K562 (cell line): Measurements from ENCODE around the gene PIK3R6. TPM values are rescaled to one million over a fixed set of nuclear protein-coding genes. Genes with fewer than 3 reads are reported as not detected.

ENCODE experiments used
- ATAC-seq: fragments of 200-7000 bp; cut with Tn5 transposase; 3 replicates; pipeline ENCODE4 v1.9.1; 2020; ENCODE audit warnings: moderate library complexity
- BruUV-seq: library from RNA; stranded (reverse); fragments of 400-500 nt; replicated peaks from 2 replicates; lab custom pipeline; 2021; lab: Mats Ljungman, UMichigan
- CTCF ChIA-PET: fragments of 300-600 bp; formaldehyde crosslinking; extraction: SDS; loops from one replicate; lab custom pipeline; 2021; ENCODE audit warnings: low intra/inter-chr PET ratio; lab: Yijun Ruan, JAX
- POLR2A ChIA-PET: fragments of 300-600, 350-650 bp; sonication (Branson Sonifier 250); formaldehyde crosslinking; extraction: SDS; loops from one replicate; lab custom pipeline; 2021; ENCODE audit warnings: antibody characterized with exemption, inconsistent platforms; lab: Yijun Ruan, JAX
- DNase-seq, 4 experiments: peaks; one replicate each; pipeline versions ENCODE4 v3.0.0 to v3.0.0-alpha.2; 2011 to 2018; ENCODE audit warnings: low spot score in 3 of 4, mixed read lengths in 3 of 4; ENCODE audit errors: extremely low read depth in 1 of 4
- FAIRE-seq: peaks from 2 replicates; lab custom pipeline; 2011; peaks lifted over from hg19 to GRCh38; lab: Jason Lieb, UNC
- H2AFZ ChIP-seq: 2 replicates; pipeline ENCODE4 v1.6.0; 2011; ENCODE audit warnings: low read depth, low read length, control low read depth, inconsistent platforms
- H3K27ac ChIP-seq: fragments of 200-600 bp; 3 replicates; pipeline ENCODE4 v1.8.0; 2011; ENCODE audit warnings: low read depth, mild to moderate bottlenecking, control low read depth, inconsistent platforms, low read length, moderate library complexity, mixed read lengths; ENCODE audit errors: extremely low read depth
- H3K27me3 ChIP-seq, 2 experiments: fragments of 300-600 bp in 1 of 2; 2 replicates in 1 of 2; 3 replicates in 1 of 2; pipeline versions ENCODE4 v1.6.0 to v1.8.0; 2011; ENCODE audit warnings: inconsistent platforms in 2 of 2, low read length in 2 of 2, mild to moderate bottlenecking in 1 of 2, mixed read lengths in 1 of 2, moderate library complexity in 1 of 2; ENCODE audit not compliant: control insufficient read depth in 2 of 2, insufficient read depth in 2 of 2
- H3K36me3 ChIP-seq: fragments of 300-600 bp; 3 replicates; pipeline ENCODE4 v1.8.0; 2011; ENCODE audit warnings: mild to moderate bottlenecking, low read length, inconsistent platforms; ENCODE audit not compliant: control insufficient read depth, insufficient read depth
- H3K4me1 ChIP-seq, 2 experiments: fragments of 200-600 bp in 1 of 2; replicated peaks in 1 of 2; 2 replicates in 1 of 2; 3 replicates in 1 of 2; pipeline versions ENCODE4 v1.5.1 to v1.8.0; 2011; ENCODE audit warnings: inconsistent platforms in 2 of 2, low read length in 2 of 2, mild to moderate bottlenecking in 1 of 2, mixed read lengths in 1 of 2, moderate library complexity in 1 of 2; ENCODE audit not compliant: control insufficient read depth in 2 of 2, insufficient read depth in 2 of 2
- H3K4me2 ChIP-seq: 2 replicates; pipeline ENCODE4 v1.6.1; 2011; ENCODE audit warnings: low read length, control low read depth, inconsistent platforms, mixed read lengths; ENCODE audit not compliant: insufficient read depth
- H3K4me3 ChIP-seq: fragments of 200-600 bp; sonication (generic), shearing (Covaris generic); 2 replicates; pipeline ENCODE4 v1.5.1; 2016; ENCODE audit warnings: control low read depth, inconsistent platforms
- H3K79me2 ChIP-seq: fragments of 200-600 bp; 3 replicates; pipeline ENCODE4 v1.8.0; 2011; ENCODE audit warnings: low read length, inconsistent platforms; ENCODE audit not compliant: control insufficient read depth, insufficient read depth
- H3K9ac ChIP-seq, 2 experiments: 2 replicates each; pipeline versions ENCODE4 v1.6.0 to v1.6.1; 2011; ENCODE audit warnings: low read depth in 2 of 2, low read length in 2 of 2, control low read depth in 1 of 2, inconsistent platforms in 1 of 2, mild to moderate bottlenecking in 1 of 2, mixed read lengths in 1 of 2; ENCODE audit not compliant: insufficient read depth in 1 of 2
- H3K9me1 ChIP-seq: one replicate; pipeline ENCODE4 v1.6.0; 2011; ENCODE audit warnings: inconsistent platforms, mild to moderate bottlenecking, low read length, moderate library complexity; ENCODE audit not compliant: control insufficient read depth, insufficient read depth
- H3K9me3 ChIP-seq: replicated peaks from 2 replicates; pipeline ENCODE4 v1.5.1; 2011; ENCODE audit warnings: low read depth, low read length, inconsistent platforms; ENCODE audit not compliant: control insufficient read depth, insufficient read depth
- H4K20me1 ChIP-seq: replicated peaks from 2 replicates; pipeline ENCODE4 v1.6.1; 2011; ENCODE audit warnings: low read length, inconsistent platforms, mixed read lengths; ENCODE audit not compliant: control insufficient read depth, insufficient read depth
- ADNP ChIP-seq: fragments of 200-800 bp; sonication (Bioruptor generic); IDR thresholded peaks from 2 replicates; pipeline ENCODE4 v1.6.1; 2016; ENCODE audit warnings: missing genetic modification characterization, missing compliant biosample characterization
- CHAMP1 ChIP-seq: fragments of 450-650 bp; IDR thresholded peaks from 2 replicates; pipeline ENCODE4 v1.6.1; 2016; ENCODE audit warnings: mild to moderate bottlenecking
- CREB3 ChIP-seq: fragments of 450-650 bp; conservative IDR thresholded peaks from 2 replicates; pipeline ENCODE4 v1.6.1; 2016; ENCODE audit warnings: missing genetic modification characterization, low read depth, mild to moderate bottlenecking, missing compliant biosample characterization, moderate library complexity
- HCFC1 ChIP-seq: IDR thresholded peaks from 2 replicates; pipeline ENCODE4 v1.6.1; 2012; ENCODE audit warnings: low read depth, low read length, improper control_type of control experiment
- SMAD3 ChIP-seq: fragments of 450-650 bp; formaldehyde crosslinking; conservative IDR thresholded peaks from 2 replicates; pipeline ENCODE4 v1.4.0; 2020; ENCODE audit warnings: mild to moderate bottlenecking
- SMARCA4 ChIP-seq: fragments of 450-650 bp; IDR thresholded peaks from 2 replicates; pipeline ENCODE4 v1.6.1; 2016
- SPI1 ChIP-seq: IDR thresholded peaks from 2 replicates; pipeline ENCODE4 v1.6.1; 2011; ENCODE audit warnings: low read depth, low read length, control low read depth, borderline replicate concordance
- TRIM25 ChIP-seq: fragments of 450-650 bp; IDR thresholded peaks from 2 replicates; pipeline ENCODE4 v1.7.0; 2016; ENCODE audit warnings: borderline replicate concordance
- XRCC5 ChIP-seq: fragments of 200-400 bp; formaldehyde crosslinking; IDR thresholded peaks from 2 replicates; pipeline ENCODE4 v1.6.1; 2017; ENCODE audit warnings: low read depth, mild to moderate bottlenecking, low read length
- ZNF140 ChIP-seq: fragments of 250-450 bp; sonication (Bioruptor Pico); IDR thresholded peaks from 2 replicates; pipeline ENCODE4 v1.8.0; 2021; ENCODE audit warnings: moderate library complexity, mild to moderate bottlenecking, inconsistent platforms
- ZNF347 ChIP-seq: fragments of 450-650 bp; formaldehyde crosslinking; IDR thresholded peaks from 2 replicates; pipeline ENCODE4 v1.4.0; 2020; ENCODE audit warnings: low read depth, mild to moderate bottlenecking, moderate library complexity
- ZNF445 ChIP-seq: fragments of 250-450 bp; sonication (Bioruptor Pico); IDR thresholded peaks from 2 replicates; pipeline ENCODE4 v1.4.0; 2020; ENCODE audit warnings: low read depth, mild to moderate bottlenecking, moderate library complexity
- WGBS: fragments of 100-300 bp; shearing (Covaris generic); methylation state at CpG from one replicate; pipeline ENCODE4 v1.1.6; 2016; ENCODE audit warnings: low coverage, mixed read lengths; ENCODE audit not compliant: insufficient coverage; ENCODE audit errors: missing lambda C conversion rate; 5-methylcytosine and 5-hydroxymethylcytosine counted together
- in situ Hi-C: fragments of 300-500 bp; cut with MboI; formaldehyde crosslinking; loops from 4 replicates; pipeline ENCODE4 v1.15.0; 2018; ENCODE audit warnings: inconsistent platforms, mixed read lengths
- intact Hi-C: fragments of 100-400 bp; cut with micrococcal nuclease; formaldehyde crosslinking; loops from 2 replicates; pipeline ENCODE4 v1.14.2; 2022
- polyA plus RNA-seq, 8 experiments: library from polyadenylated mRNA; depleted of rRNA in 4 of 8; stranded (reverse) in 5 of 8; unstranded in 3 of 8; fragments of >200 nt; fragmentation: Nextera tagmentation in 2 of 8; fragmentation: Illumina TruSeq in 1 of 8; extraction: Ambion mirVana in 2 of 8; extraction: Trizol in 1 of 8; gene quantifications; 2 replicates each; pipeline versions ENCODE4 v1.2.1 to v1.2.3, GENCODE V29; 2011 to 2014; ENCODE audit warnings: inconsistent platforms in 1 of 8, missing spikeins in 1 of 8
- total RNA-seq, 7 experiments: library from RNA; depleted of rRNA in 6 of 7; stranded (reverse); fragments of >200 nt in 6 of 7; fragmentation: Illumina TruSeq in 2 of 7; extraction: Trizol in 2 of 7; gene quantifications; 2 replicates each; pipeline versions ENCODE4 v1.2.1 to v1.2.3, GENCODE V29; 2011 to 2021; ENCODE audit warnings: low replicate concordance in 1 of 7
- TF ChIP-seq, protein P1 (sequence below): fragments of 450-650 bp; IDR thresholded peaks from 2 replicates; pipeline ENCODE4 v1.6.1; 2017; ENCODE audit warnings: mild to moderate bottlenecking, moderate library complexity
- TF ChIP-seq, protein P2 (sequence below): sonication (generic); formaldehyde crosslinking; IDR thresholded peaks from 2 replicates; pipeline ENCODE4 v1.8.1; 2023; ENCODE audit warnings: mild to moderate bottlenecking, missing genetic modification reagents, moderate library complexity

The PIK3R6 gene
- total and polyA plus RNA-seq, 9 of the 15 experiments (the other 6 are each of a cell fraction or from before 2014, with no cell fraction given), result 0.04 TPM; not detected in 8

- Histone ChIP-seq H3K36me3 (no peaks in the 10 kb centered on the region), H4K20me1 (no peaks in the 10 kb centered on the region), H3K9me1 (no peaks in the 10 kb centered on the region), H3K4me3 (no peak overlapping the region), H3K27ac (no peak overlapping the region), H3K4me1 (no peaks in the 10 kb centered on the region), H3K79me2 (no peaks in the 10 kb centered on the region), H3K9me3 (no peaks in the 10 kb centered on the region), H3K27me3 (peaks cover 0 to 28% of the 10 kb centered on the region in 2 experiments; a peak in 2 of 5 replicates), H3K4me2 (no peak overlapping the region), H3K9ac (no peak overlapping the region), H2AFZ (no peak overlapping the region)
- ChIA-PET POLR2A (no interaction called here), CTCF (no interaction called here)
- WGBS, result 0% methylated on average over 5 of the region's 7 CpGs
- intact Hi-C loops (no loop called here), in situ Hi-C loops (no loop called here)
- BruUV-seq, result no TSS peak
- FAIRE-seq (no peak), ATAC-seq (no peak), DNase-seq (no peak)
- TF ChIP-seq ZNF140 (no peak), ADNP (tag) (no peak), ZNF445 (CRISPR knock-in tag) (no peak), SMAD3 (CRISPR knock-in tag) (no peak), HCFC1 (no peak), CREB3 (no peak), TRIM25 (no peak), ZNF347 (no peak), SMARCA4 (no peak), SPI1 (no peak), XRCC5 (no peak), CHAMP1 (no peak)
- TF ChIP-seq, protein P1, sequence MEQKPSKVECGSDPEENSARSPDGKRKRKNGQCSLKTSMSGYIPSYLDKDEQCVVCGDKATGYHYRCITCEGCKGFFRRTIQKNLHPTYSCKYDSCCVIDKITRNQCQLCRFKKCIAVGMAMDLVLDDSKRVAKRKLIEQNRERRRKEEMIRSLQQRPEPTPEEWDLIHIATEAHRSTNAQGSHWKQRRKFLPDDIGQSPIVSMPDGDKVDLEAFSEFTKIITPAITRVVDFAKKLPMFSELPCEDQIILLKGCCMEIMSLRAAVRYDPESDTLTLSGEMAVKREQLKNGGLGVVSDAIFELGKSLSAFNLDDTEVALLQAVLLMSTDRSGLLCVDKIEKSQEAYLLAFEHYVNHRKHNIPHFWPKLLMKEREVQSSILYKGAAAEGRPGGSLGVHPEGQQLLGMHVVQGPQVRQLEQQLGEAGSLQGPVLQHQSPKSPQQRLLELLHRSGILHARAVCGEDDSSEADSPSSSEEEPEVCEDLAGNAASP, result no peak
- TF ChIP-seq, protein P2, sequence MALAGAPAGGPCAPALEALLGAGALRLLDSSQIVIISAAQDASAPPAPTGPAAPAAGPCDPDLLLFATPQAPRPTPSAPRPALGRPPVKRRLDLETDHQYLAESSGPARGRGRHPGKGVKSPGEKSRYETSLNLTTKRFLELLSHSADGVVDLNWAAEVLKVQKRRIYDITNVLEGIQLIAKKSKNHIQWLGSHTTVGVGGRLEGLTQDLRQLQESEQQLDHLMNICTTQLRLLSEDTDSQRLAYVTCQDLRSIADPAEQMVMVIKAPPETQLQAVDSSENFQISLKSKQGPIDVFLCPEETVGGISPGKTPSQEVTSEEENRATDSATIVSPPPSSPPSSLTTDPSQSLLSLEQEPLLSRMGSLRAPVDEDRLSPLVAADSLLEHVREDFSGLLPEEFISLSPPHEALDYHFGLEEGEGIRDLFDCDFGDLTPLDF (CRISPR knock-in tag), result no peak
Observed at GRCh38 chr17:8872036-8872704, 4.7 kb upstream of the PIK3R6 start.
